HCT116 (cell line): ENCODE results near the gene TMTC2.

Experiments
- CEBPB ChIP-seq: IDR thresholded peaks from 2 replicates; pipeline ENCODE4 v1.6.1; 2012; ENCODE audit warnings: low read depth
- EZH2 ChIP-seq: fragments of 200-600 bp; sonication (generic); IDR thresholded peaks from 2 replicates; pipeline ENCODE4 v1.6.1; 2017; ENCODE audit warnings: antibody characterized with exemption, mixed run types
- MAX ChIP-seq: IDR thresholded peaks from 2 replicates; pipeline ENCODE4 v1.6.1; 2012
- POLR2A ChIP-seq: IDR thresholded peaks from 2 replicates; pipeline ENCODE4 v1.7.0; 2011; ENCODE audit warnings: borderline replicate concordance; ENCODE audit not compliant: insufficient read depth, insufficient read length; ENCODE audit errors: extremely low read depth
- POLR2AphosphoS5 ChIP-seq: IDR thresholded peaks from 2 replicates; pipeline ENCODE4 v1.6.1; 2011; ENCODE audit warnings: mild to moderate bottlenecking, low read depth, low read length, moderate library complexity
- RAD21 ChIP-seq: IDR thresholded peaks from 2 replicates; pipeline ENCODE4 v1.6.1; 2012; ENCODE audit warnings: low read depth, mild to moderate bottlenecking
- SIN3A ChIP-seq: IDR thresholded peaks from 2 replicates; pipeline ENCODE4 v1.6.1; 2012; ENCODE audit warnings: low read depth
- SP1 ChIP-seq: IDR thresholded peaks from 2 replicates; pipeline ENCODE4 v1.6.1; 2012; ENCODE audit warnings: low read depth
- YY1 ChIP-seq: IDR thresholded peaks from 2 replicates; pipeline ENCODE4 v1.6.1; 2011; ENCODE audit warnings: low read length, low read depth, moderate library complexity, mild to moderate bottlenecking; ENCODE audit not compliant: insufficient replicate concordance; ENCODE audit errors: extremely low read depth
- ZFX ChIP-seq: fragments of 450-650 bp; IDR thresholded peaks from 2 replicates; pipeline ENCODE4 v1.6.1; 2017
- TF ChIP-seq, protein P1 (sequence below): IDR thresholded peaks from 2 replicates; pipeline ENCODE4 v1.6.1; 2012; ENCODE audit warnings: low read depth
- TF ChIP-seq, protein P2 (sequence below), 3 experiments: fragments of 200-600 bp in 1 of 3; sonication (generic) in 1 of 3; IDR thresholded peaks in 2 of 3; conservative IDR thresholded peaks in 1 of 3; 2 replicates each; pipeline ENCODE4 v1.5.1; 2012 to 2017; ENCODE audit warnings: low read depth in 2 of 3, low read length in 2 of 3, antibody characterized with exemption in 1 of 3, borderline replicate concordance in 1 of 3, control low read depth in 1 of 3, mild to moderate bottlenecking in 1 of 3, mixed read lengths in 1 of 3, mixed run types in 1 of 3, moderate library complexity in 1 of 3; ENCODE audit not compliant: insufficient read depth in 1 of 3

DNA sequence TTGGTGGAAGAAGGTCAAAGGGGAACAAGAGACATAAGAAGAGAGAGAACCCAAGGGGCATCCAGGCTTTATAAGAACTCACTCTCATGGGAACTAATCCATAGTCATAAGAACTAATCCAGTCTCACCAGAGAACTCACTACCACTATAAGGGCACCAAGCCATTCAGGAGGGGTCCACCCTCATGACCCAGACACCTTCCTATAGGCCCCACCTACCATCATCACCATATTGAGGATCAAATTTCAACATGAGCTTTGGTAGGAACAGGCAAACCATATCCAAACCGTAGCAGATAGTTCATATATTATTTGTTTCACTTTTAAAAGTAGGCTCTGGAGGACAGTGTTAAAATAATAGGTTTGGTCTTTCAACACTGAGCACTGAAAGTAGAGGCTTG, 350.1 kb downstream of the TMTC2 start:
- TF ChIP-seq, protein P1, sequence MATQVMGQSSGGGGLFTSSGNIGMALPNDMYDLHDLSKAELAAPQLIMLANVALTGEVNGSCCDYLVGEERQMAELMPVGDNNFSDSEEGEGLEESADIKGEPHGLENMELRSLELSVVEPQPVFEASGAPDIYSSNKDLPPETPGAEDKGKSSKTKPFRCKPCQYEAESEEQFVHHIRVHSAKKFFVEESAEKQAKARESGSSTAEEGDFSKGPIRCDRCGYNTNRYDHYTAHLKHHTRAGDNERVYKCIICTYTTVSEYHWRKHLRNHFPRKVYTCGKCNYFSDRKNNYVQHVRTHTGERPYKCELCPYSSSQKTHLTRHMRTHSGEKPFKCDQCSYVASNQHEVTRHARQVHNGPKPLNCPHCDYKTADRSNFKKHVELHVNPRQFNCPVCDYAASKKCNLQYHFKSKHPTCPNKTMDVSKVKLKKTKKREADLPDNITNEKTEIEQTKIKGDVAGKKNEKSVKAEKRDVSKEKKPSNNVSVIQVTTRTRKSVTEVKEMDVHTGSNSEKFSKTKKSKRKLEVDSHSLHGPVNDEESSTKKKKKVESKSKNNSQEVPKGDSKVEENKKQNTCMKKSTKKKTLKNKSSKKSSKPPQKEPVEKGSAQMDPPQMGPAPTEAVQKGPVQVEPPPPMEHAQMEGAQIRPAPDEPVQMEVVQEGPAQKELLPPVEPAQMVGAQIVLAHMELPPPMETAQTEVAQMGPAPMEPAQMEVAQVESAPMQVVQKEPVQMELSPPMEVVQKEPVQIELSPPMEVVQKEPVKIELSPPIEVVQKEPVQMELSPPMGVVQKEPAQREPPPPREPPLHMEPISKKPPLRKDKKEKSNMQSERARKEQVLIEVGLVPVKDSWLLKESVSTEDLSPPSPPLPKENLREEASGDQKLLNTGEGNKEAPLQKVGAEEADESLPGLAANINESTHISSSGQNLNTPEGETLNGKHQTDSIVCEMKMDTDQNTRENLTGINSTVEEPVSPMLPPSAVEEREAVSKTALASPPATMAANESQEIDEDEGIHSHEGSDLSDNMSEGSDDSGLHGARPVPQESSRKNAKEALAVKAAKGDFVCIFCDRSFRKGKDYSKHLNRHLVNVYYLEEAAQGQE: no peak
- TF ChIP-seq POLR2AphosphoS5 (no peak), POLR2A (no peak), SP1 (no peak), CEBPB (no peak), MAX (no peak), SIN3A (no peak), ZFX (no peak), EZH2 (no peak), RAD21 (no peak), YY1 (no peak)
- TF ChIP-seq, protein P2, sequence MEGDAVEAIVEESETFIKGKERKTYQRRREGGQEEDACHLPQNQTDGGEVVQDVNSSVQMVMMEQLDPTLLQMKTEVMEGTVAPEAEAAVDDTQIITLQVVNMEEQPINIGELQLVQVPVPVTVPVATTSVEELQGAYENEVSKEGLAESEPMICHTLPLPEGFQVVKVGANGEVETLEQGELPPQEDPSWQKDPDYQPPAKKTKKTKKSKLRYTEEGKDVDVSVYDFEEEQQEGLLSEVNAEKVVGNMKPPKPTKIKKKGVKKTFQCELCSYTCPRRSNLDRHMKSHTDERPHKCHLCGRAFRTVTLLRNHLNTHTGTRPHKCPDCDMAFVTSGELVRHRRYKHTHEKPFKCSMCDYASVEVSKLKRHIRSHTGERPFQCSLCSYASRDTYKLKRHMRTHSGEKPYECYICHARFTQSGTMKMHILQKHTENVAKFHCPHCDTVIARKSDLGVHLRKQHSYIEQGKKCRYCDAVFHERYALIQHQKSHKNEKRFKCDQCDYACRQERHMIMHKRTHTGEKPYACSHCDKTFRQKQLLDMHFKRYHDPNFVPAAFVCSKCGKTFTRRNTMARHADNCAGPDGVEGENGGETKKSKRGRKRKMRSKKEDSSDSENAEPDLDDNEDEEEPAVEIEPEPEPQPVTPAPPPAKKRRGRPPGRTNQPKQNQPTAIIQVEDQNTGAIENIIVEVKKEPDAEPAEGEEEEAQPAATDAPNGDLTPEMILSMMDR (IDR thresholded peaks at IDR 0.05 in 2 of 3, conservative IDR thresholded peaks at IDR 0.05 in 1 of 3; ENCODE audit: borderline replicate concordance in 1 of 3, insufficient read depth in 1 of 3, low read depth in 2 of 3, low read length in 2 of 3): no peak
